Measurements from ENCODE around the gene OGT. TPM values are rescaled to one million over a fixed set of nuclear protein-coding genes. Genes with fewer than 3 reads are reported as not detected.
"Not testable (repeated sequence)": the region's sequence is repeated elsewhere in the genome, so short reads cannot be mapped to it uniquely, and the experiment has no call there.

The OGT gene
- polyA plus RNA-seq, 1 of the 3 experiments (the other 2 are of a cell fraction) = 77.0 TPM

- TF ChIP-seq FOSL2 (IDR thresholded peaks at IDR 0.05; ENCODE audit: borderline replicate concordance, low read depth) = no peak
- TF ChIP-seq SIN3A (IDR thresholded peaks at IDR 0.05; ENCODE audit: borderline replicate concordance, low read depth, low read length) = no peak
- no peaks in the 10 kb centered on the region; the same call in 1 of the 2 replicates for H3K27me3 ChIP-seq (ENCODE audit: insufficient read depth)
- 63% methylated on average over 35 of the region's 76 CpGs for WGBS (ENCODE audit: low lambda C conversion rate)
- no peaks in the 10 kb centered on the region for H3K9me2 ChIP-seq
- ChIA-PET CTCF (no interaction called here), POLR2A (no interaction called here)
- H3K79me2 ChIP-seq (ENCODE audit: insufficient read depth) = no peaks in the 10 kb centered on the region
- no peaks in the 10 kb centered on the region for H4K20me1 ChIP-seq (ENCODE audit: insufficient read depth)
- H3K4me3 ChIP-seq (ENCODE audit: low read depth in 2 of 2, low read length in 1 of 2) = no peak overlapping the region; a peak in 1 of 4 replicates
- H2AFZ ChIP-seq (ENCODE audit: low read depth) = no peak overlapping the region
- no peak overlapping the region for H3K9ac ChIP-seq
- no peak overlapping the region for H3K27ac ChIP-seq (ENCODE audit: low read depth in 2 of 2, low read length in 1 of 2)
- no peaks in the 10 kb centered on the region for H3K9me3 ChIP-seq
- no peaks in the 10 kb centered on the region for H3K36me3 ChIP-seq (replicated peaks in 1 of 2; ENCODE audit: control insufficient read depth in 1 of 2, insufficient read depth in 2 of 2, low read length in 1 of 2)
- no peaks in the 10 kb centered on the region for H3F3A ChIP-seq (replicated peaks; ENCODE audit: insufficient read depth)
- peak; percentile 15 for DNase-seq
- H3K4me1 ChIP-seq (ENCODE audit: control insufficient read depth in 1 of 2, insufficient read depth in 2 of 2, low read depth in 1 of 2, low read length in 1 of 2) = no peaks in the 10 kb centered on the region
- H3K4me2 ChIP-seq = no peak overlapping the region
These were observed 40.5 kb upstream of the OGT start for GRCh38 chrX:71492231-71493065.

- no peaks in the 10 kb centered on the region for H3K36me3 ChIP-seq (replicated peaks in 1 of 2; ENCODE audit: control insufficient read depth in 1 of 2, insufficient read depth in 2 of 2, low read length in 1 of 2)
- H3K9me2 ChIP-seq = no peaks in the 10 kb centered on the region
- H3K27me3 ChIP-seq (ENCODE audit: insufficient read depth) = no peaks in the 10 kb centered on the region; the same call in 1 of the 2 replicates
- WGBS (ENCODE audit: low lambda C conversion rate) = 66% methylated on average over 16 of the region's 16 CpGs
- H3K9me3 ChIP-seq = no peaks in the 10 kb centered on the region
- ChIA-PET POLR2A (no interaction called here), CTCF (no interaction called here)
- TF ChIP-seq GABPA (IDR thresholded peaks at IDR 0.05; ENCODE audit: low read depth) (no peak), MAX (IDR thresholded peaks at IDR 0.05; ENCODE audit: low read depth) (no peak), FOSL2 (IDR thresholded peaks at IDR 0.05; ENCODE audit: borderline replicate concordance, low read depth) (no peak), REST (IDR thresholded peaks at IDR 0.05; ENCODE audit: low read depth, low read length) (no peak), TEAD4 (IDR thresholded peaks at IDR 0.05; ENCODE audit: borderline replicate concordance, insufficient read depth) (no peak), NFIC (IDR thresholded peaks at IDR 0.05; ENCODE audit: borderline replicate concordance) (no peak), SMC3 (IDR thresholded peaks at IDR 0.05; ENCODE audit: low read depth, low read length) (no peak), EP300 (IDR thresholded peaks at IDR 0.05; ENCODE audit: borderline replicate concordance in 1 of 2, low read depth in 1 of 2, low read length in 1 of 2) (no peak), MEF2A (IDR thresholded peaks at IDR 0.05; ENCODE audit: borderline replicate concordance, low read depth) (no peak), RCOR1 (IDR thresholded peaks at IDR 0.05; ENCODE audit: low read length) (no peak)
- TF ChIP-seq, protein P1, sequence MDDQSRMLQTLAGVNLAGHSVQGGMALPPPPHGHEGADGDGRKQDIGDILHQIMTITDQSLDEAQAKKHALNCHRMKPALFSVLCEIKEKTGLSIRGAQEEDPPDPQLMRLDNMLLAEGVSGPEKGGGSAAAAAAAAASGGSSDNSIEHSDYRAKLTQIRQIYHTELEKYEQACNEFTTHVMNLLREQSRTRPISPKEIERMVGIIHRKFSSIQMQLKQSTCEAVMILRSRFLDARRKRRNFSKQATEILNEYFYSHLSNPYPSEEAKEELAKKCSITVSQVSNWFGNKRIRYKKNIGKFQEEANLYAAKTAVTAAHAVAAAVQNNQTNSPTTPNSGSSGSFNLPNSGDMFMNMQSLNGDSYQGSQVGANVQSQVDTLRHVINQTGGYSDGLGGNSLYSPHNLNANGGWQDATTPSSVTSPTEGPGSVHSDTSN (IDR thresholded peaks at IDR 0.05) = no peak
- TF ChIP-seq, protein P2, sequence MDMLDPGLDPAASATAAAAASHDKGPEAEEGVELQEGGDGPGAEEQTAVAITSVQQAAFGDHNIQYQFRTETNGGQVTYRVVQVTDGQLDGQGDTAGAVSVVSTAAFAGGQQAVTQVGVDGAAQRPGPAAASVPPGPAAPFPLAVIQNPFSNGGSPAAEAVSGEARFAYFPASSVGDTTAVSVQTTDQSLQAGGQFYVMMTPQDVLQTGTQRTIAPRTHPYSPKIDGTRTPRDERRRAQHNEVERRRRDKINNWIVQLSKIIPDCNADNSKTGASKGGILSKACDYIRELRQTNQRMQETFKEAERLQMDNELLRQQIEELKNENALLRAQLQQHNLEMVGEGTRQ (IDR thresholded peaks at IDR 0.05; ENCODE audit: borderline replicate concordance, low read depth, low read length) = no peak
- H3K4me2 ChIP-seq = no peak overlapping the region
- H3K9ac ChIP-seq = no peak overlapping the region
- H3K4me3 ChIP-seq (ENCODE audit: low read depth in 2 of 2, low read length in 1 of 2) = no peak overlapping the region; a peak in 1 of 4 replicates
- H3K4me1 ChIP-seq (ENCODE audit: control insufficient read depth in 1 of 2, insufficient read depth in 2 of 2, low read depth in 1 of 2, low read length in 1 of 2) = no peaks in the 10 kb centered on the region
- no peaks in the 10 kb centered on the region for H4K20me1 ChIP-seq (ENCODE audit: insufficient read depth)
- no peak overlapping the region for H2AFZ ChIP-seq (ENCODE audit: low read depth)
- no peaks in the 10 kb centered on the region for H3F3A ChIP-seq (replicated peaks; ENCODE audit: insufficient read depth)
- no peak for DNase-seq
- H3K27ac ChIP-seq (ENCODE audit: low read depth in 2 of 2, low read length in 1 of 2) = no peak overlapping the region
- H3K79me2 ChIP-seq (ENCODE audit: insufficient read depth) = no peaks in the 10 kb centered on the region
These were observed 39.7 kb upstream of the OGT start for GRCh38 chrX:71493111-71493613.

GRCh38 chrX:71495979-71496378 is 36.9 kb upstream of the OGT start:
- H3K27ac ChIP-seq (ENCODE audit: low read depth in 2 of 2, low read length in 1 of 2); H3F3A ChIP-seq (replicated peaks; ENCODE audit: insufficient read depth); H3K4me3 ChIP-seq (ENCODE audit: low read depth in 2 of 2, low read length in 1 of 2); H3K79me2 ChIP-seq (ENCODE audit: insufficient read depth); H4K20me1 ChIP-seq (ENCODE audit: insufficient read depth); H3K9me2 ChIP-seq; H3K36me3 ChIP-seq (replicated peaks in 1 of 2; ENCODE audit: control insufficient read depth in 1 of 2, insufficient read depth in 2 of 2, low read length in 1 of 2); H3K4me2 ChIP-seq; DNase-seq; H3K9me3 ChIP-seq; H3K27me3 ChIP-seq (ENCODE audit: insufficient read depth); CTCF ChIA-PET; H3K4me1 ChIP-seq (ENCODE audit: control insufficient read depth in 1 of 2, insufficient read depth in 2 of 2, low read depth in 1 of 2, low read length in 1 of 2); H2AFZ ChIP-seq (ENCODE audit: low read depth); H3K9ac ChIP-seq; POLR2A ChIA-PET: not testable (repeated sequence)
- WGBS (ENCODE audit: low lambda C conversion rate) = 53% methylated on average over 3 of the region's 3 CpGs
